COLO668 (cell line): ENCODE data around the gene TMTC2.

Experiments used
- DNase-seq: peaks from one replicate; lab custom pipeline; 2025; ENCODE audit not compliant: unreplicated experiment; lab: John Stamatoyannopoulos, UW

The TMTC2 gene

GRCh38 chr12:82998509-82998908 lies 311.8 kb downstream of the TMTC2 start:
- DNase-seq: no peak

DNA sequence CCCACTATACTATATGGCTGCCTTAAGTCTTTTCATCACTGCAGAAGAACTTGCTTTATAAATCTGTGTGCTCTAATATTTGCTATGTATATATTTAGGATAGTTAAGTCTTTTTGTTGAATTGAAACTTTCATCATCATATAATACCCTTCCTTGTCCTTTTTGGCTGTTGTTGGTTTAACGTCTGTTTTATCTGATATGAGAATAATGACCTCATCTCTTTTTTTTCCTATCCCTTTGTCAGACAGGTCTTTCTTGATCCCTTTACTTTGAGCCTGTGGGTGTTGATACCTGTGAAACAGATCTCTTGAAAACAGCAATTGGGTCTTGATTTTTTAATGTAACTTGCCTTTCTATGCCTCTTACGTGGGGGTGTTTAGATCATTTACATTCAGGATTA lies 316.3 kb downstream of the TMTC2 start:
- DNase-seq: no peak

DNA sequence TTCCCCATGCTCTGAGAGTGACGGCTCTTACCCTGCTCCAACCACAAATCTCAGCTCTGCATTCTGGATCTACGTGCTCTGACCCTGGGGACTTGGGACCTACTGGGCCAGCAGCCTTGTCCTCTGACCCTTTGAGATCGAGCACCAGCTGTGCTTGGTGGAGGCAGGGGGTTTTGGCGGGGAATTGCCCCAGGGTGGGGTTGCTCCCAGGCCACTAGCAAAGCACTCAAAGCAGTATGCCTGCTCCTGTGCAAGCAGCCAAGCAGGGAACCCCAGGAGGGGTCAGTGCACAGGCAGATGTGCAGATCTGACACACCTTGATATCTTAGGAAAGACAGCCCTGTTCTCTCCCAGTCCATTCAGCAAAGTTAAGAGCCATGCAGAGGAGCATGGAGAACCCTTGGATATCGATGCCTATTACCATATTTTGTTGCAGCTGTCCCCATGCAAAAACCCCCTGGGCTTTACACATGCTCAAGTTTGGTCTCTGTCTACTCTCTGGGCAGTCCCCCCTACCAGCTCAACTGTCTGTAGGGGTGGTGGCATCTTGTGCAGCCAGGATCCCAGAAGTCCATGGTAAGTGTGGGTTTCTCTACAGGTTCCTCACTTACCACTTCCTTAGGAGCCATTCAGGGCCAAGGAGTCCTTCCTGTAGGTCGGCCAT lies 319.0 kb downstream of the TMTC2 start:
- no peak for DNase-seq

- no peak for DNase-seq
Observed at GRCh38 chr12:83008703-83009102, 322.0 kb downstream of the TMTC2 start.

- DNase-seq: no peak
Observed at GRCh38 chr12:83010169-83010804, 323.6 kb downstream of the TMTC2 start.

DNA sequence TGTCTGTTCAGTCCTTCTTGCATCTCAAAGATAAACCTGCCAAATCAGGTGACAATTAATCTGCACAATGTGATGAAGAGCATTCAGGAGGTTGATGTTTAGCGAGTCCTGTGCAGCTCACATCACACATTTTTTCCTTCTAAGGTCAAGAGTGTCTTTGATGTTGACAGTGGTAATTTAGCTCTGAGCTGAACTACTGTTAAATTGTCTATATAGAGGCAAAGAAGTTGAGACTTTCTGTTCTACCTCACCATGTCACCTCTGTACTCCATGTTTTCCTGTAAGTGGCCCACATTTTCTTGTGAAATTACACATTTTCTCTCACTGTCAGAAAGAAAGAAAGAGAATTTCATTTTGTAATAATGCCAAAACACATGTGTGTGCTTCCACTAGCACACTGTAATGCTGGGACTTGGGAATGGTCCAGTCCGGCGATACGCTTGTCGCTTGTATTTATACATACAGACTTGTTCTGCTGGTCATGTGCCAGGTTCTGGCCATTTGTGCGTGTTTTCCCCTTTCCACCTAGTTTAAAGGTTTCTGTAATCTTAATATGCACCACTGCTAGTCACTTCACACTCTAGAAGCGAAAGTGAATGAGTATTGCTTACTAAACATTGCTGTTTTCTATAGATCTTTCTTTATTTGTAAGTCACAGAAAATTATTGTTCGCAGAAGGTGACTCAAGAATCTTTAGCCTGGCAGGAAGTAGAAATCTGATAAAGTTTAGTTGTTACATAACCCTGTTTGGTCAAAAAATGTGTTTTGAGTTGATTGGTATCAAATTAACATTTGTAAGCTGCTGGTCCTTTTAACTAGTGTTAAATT lies 328.9 kb downstream of the TMTC2 start:
- no peak for DNase-seq

- DNase-seq: no peak
Observed at GRCh38 chr12:83016218-83016835, 329.6 kb downstream of the TMTC2 start.

GRCh38 chr12:83016991-83017390 lies 330.3 kb downstream of the TMTC2 start:
- no peak for DNase-seq

- DNase-seq: no peak
Observed at GRCh38 chr12:83018088-83018487, 331.4 kb downstream of the TMTC2 start.

GRCh38 chr12:83027021-83027723 lies 340.5 kb downstream of the TMTC2 start:
- no peak for DNase-seq

DNA sequence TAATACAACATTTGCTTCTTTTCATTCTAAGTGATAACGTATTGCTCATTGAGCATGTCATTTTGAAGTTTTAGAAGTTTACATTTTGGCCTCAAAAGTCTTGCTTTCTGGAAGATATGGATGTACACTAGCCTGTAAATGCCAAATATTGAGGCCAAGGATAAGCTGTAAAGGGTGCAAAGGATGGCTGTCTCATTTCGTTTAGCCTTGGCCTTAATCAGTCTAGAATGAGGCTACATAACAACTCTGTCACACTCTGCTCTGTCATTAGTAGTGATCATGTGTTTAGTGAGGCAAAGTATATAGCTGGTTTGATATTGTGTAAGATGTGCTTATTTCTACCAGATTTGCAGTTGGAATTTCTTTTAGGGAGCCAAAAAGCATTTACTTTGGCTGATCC lies 344.5 kb downstream of the TMTC2 start:
- DNase-seq: no peak

GRCh38 chr12:83036847-83037246 lies 350.1 kb downstream of the TMTC2 start:
- DNase-seq: no peak

- no peak for DNase-seq
Observed at GRCh38 chr12:83039413-83039812, 352.7 kb downstream of the TMTC2 start.

- no peak for DNase-seq
Observed at GRCh38 chr12:83040339-83040738, 353.6 kb downstream of the TMTC2 start.

DNA sequence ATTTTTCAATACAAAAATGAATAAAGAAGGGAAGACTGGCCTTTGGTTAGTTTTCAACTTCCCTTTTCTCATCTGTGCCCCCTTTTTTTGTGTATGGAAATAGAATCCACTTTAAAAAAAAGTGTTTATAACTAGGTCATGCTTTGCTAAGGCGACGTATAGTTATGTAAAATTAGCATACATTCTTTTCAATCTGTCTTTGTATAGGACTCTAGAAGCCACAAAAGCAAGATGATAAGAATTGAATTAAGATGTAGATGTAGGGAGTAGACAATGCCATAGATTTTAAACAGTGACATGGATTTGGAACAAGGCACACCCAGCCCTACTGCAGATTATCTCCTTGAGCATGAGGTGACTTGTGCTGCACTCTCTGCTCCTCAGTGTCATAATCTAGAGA lies 354.3 kb downstream of the TMTC2 start:
- DNase-seq: no peak

DNA sequence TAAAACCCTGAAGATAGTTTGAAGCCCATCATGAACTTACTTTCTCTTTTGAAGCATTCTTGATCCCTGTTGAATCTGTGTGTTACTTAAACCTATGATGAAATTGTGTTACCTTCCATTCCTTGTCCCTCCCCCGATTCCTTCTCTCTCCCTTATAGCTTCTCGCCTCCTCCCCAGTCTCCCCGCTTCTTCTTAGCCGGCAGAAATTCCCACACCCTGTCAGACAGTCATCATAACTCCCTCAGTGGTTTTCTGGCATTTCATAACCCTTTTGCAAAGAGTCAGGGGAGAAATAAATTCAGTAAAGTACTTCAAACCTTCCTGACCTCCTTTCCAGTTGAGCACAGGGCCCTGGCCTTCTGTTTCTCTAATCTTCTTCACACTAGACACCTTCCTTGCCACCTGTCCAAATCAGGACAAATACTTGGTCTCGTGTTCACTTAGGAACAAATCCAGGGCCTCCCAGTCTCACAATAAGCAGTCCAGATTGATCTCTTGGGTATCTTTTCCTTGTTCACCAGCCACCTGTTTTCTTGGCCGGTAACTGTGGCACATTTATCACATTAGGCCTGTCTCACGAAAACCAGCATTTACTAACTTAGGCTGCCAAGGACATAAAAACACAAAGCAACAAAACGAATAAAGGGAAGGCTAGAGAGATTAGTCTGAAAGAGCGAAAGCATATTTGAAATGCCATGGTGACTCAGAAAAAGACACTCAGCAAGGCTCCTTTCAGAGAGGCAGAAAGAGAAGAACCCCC lies 355.9 kb downstream of the TMTC2 start:
- DNase-seq: no peak

DNA sequence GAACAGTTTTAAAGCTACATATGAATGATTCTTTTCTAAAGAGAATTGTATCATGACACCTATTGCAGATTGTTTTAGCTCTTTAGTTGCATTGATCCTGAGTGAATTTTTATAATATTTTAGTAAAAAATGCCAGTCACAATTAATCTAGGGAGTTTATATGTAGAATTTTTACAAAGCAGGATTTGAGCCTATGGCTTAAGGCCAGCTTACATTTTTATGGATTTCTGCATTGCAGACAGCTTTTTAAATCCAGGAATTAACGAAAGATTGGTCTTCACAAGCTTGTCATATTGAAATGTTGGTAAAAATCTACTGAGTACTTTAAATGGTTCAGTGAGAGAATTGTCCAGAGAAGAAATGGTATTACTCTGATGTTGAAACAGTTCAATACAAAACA lies 358.0 kb downstream of the TMTC2 start:
- DNase-seq: no peak

DNA sequence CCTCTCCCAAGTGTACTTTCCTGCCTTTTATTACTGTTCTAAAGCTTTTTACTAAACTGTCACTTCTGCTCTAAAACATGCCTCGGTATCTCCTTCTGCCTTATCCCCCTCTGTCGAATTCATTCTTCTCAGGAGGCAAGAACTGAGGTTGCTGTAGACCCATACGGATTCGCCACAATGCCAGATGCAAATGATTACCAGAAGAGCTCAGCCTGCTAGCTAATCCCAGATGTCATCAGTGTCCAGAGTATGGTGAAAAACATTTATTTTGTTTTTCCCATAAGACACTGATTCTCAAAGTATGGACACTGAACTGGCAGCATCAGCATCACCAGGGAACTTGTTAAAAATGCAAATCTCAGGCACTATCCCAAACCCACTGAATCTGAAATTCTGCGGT lies 359.3 kb downstream of the TMTC2 start:
- no peak for DNase-seq

- DNase-seq: no peak
Observed at GRCh38 chr12:83049306-83049705, 362.6 kb downstream of the TMTC2 start.

- no peak for DNase-seq
Observed at GRCh38 chr12:83052890-83053541, 366.3 kb downstream of the TMTC2 start.
